SK-N-SH treated with all-trans-retinoic acid at 6 μM for 48 hours (cell line): ENCODE results near the gene ARHGAP15.

Experiments
- ATAC-seq: fragments of 200-7000 bp; cut with Tn5 transposase; 3 replicates; pipeline ENCODE4 v1.9.1; 2020; ENCODE audit warnings: mild to moderate bottlenecking, moderate library complexity
- ARNTL ChIP-seq: fragments of 450-650 bp; formaldehyde crosslinking; IDR thresholded peaks from 2 replicates; pipeline ENCODE4 v1.5.0; 2020; ENCODE audit warnings: low read depth, mild to moderate bottlenecking, moderate library complexity, borderline replicate concordance
- BACH2 ChIP-seq: fragments of 250-450 bp; sonication (Bioruptor Pico); IDR thresholded peaks from 2 replicates; pipeline ENCODE4 v1.9.0; 2021; ENCODE audit warnings: mild to moderate bottlenecking, borderline replicate concordance
- CREB5 ChIP-seq: fragments of 250-450 bp; sonication (Bioruptor Pico); IDR thresholded peaks from 2 replicates; pipeline ENCODE4 v1.5.1; 2020; ENCODE audit warnings: low read depth, mild to moderate bottlenecking, moderate library complexity
- CSDC2 ChIP-seq: fragments of 250-450 bp; sonication (Bioruptor Pico); IDR thresholded peaks from 2 replicates; pipeline ENCODE4 v1.5.0; 2020; ENCODE audit warnings: mild to moderate bottlenecking, moderate library complexity
- ESRRG ChIP-seq: fragments of 250-450 bp; sonication (Bioruptor Pico); IDR thresholded peaks from 2 replicates; pipeline ENCODE4 v1.6.1; 2021; ENCODE audit warnings: mild to moderate bottlenecking
- GLIS3 ChIP-seq: fragments of 250-450 bp; sonication (Bioruptor Pico); IDR thresholded peaks from 2 replicates; pipeline ENCODE4 v1.5.0; 2020; ENCODE audit warnings: mild to moderate bottlenecking, moderate library complexity
- OSR1 ChIP-seq: fragments of 250-450 bp; sonication (Bioruptor Pico); IDR thresholded peaks from 2 replicates; pipeline ENCODE4 v1.8.0; 2022; ENCODE audit warnings: moderate library complexity, mild to moderate bottlenecking, inconsistent platforms
- PPARA ChIP-seq: fragments of 250-450 bp; sonication (Bioruptor Pico); IDR thresholded peaks from 2 replicates; pipeline ENCODE4 v1.5.0; 2020; ENCODE audit warnings: mild to moderate bottlenecking, borderline replicate concordance
- RARB ChIP-seq: fragments of 250-450 bp; sonication (Bioruptor Pico); IDR thresholded peaks from 2 replicates; pipeline ENCODE4 v1.8.0; 2021; ENCODE audit warnings: mild to moderate bottlenecking, moderate library complexity
- SNAI2 ChIP-seq: fragments of 250-450 bp; sonication (Bioruptor Pico); IDR thresholded peaks from 2 replicates; pipeline ENCODE4 v1.5.0; 2020; ENCODE audit warnings: mild to moderate bottlenecking, moderate library complexity
- TCF4 ChIP-seq: fragments of 250-450 bp; sonication (Bioruptor Pico); IDR thresholded peaks from 2 replicates; pipeline ENCODE4 v1.8.0; 2021; ENCODE audit warnings: mild to moderate bottlenecking, moderate library complexity, borderline replicate concordance
- TOX ChIP-seq: fragments of 250-450 bp; sonication (Bioruptor Pico); IDR thresholded peaks from 2 replicates; pipeline ENCODE4 v1.8.0; 2021; ENCODE audit warnings: mild to moderate bottlenecking, moderate library complexity, borderline replicate concordance
- ZC3H10 ChIP-seq: fragments of 250-450 bp; sonication (Bioruptor Pico); IDR thresholded peaks from 2 replicates; pipeline ENCODE4 v1.5.1; 2021; ENCODE audit warnings: mild to moderate bottlenecking, moderate library complexity
- ZFP3 ChIP-seq: fragments of 250-450 bp; sonication (Bioruptor Pico); IDR thresholded peaks from 2 replicates; pipeline ENCODE4 v1.5.0; 2020; ENCODE audit warnings: mild to moderate bottlenecking, moderate library complexity
- ZFP30 ChIP-seq: fragments of 450-650 bp; formaldehyde crosslinking; IDR thresholded peaks from 2 replicates; pipeline ENCODE4 v1.5.0; 2022; ENCODE audit warnings: mild to moderate bottlenecking, moderate library complexity
- ZNF565 ChIP-seq: fragments of 450-650 bp; formaldehyde crosslinking; conservative IDR thresholded peaks from 2 replicates; pipeline ENCODE4 v1.5.0; 2020; ENCODE audit warnings: low read depth, mild to moderate bottlenecking, moderate library complexity
- ZNF70 ChIP-seq: fragments of 450-650 bp; formaldehyde crosslinking; IDR thresholded peaks from 2 replicates; pipeline ENCODE4 v1.5.0; 2020; ENCODE audit warnings: mild to moderate bottlenecking, moderate library complexity
- ZNF8 ChIP-seq: fragments of 450-650 bp; formaldehyde crosslinking; IDR thresholded peaks from 2 replicates; pipeline ENCODE4 v1.5.0; 2020; ENCODE audit warnings: mild to moderate bottlenecking, moderate library complexity
- TF ChIP-seq, protein P1 (sequence below): fragments of 250-450 bp; sonication (Bioruptor Pico); IDR thresholded peaks from 2 replicates; pipeline ENCODE4 v1.5.1; 2021; ENCODE audit warnings: mild to moderate bottlenecking, moderate library complexity
- TF ChIP-seq, protein P2 (sequence below): fragments of 250-450 bp; sonication (Bioruptor Pico); IDR thresholded peaks from 2 replicates; pipeline ENCODE4 v1.5.0; 2020; ENCODE audit warnings: mild to moderate bottlenecking, moderate library complexity
- TF ChIP-seq, protein P3 (sequence below): fragments of 250-450 bp; sonication (Bioruptor Pico); IDR thresholded peaks from 2 replicates; pipeline ENCODE4 v1.8.0; 2020; ENCODE audit warnings: mild to moderate bottlenecking, moderate library complexity, borderline replicate concordance

The ARHGAP15 gene

GRCh38 chr2:143394062-143394461 lies 264.8 kb downstream of the ARHGAP15 start (continued):
- TF ChIP-seq, protein P1, sequence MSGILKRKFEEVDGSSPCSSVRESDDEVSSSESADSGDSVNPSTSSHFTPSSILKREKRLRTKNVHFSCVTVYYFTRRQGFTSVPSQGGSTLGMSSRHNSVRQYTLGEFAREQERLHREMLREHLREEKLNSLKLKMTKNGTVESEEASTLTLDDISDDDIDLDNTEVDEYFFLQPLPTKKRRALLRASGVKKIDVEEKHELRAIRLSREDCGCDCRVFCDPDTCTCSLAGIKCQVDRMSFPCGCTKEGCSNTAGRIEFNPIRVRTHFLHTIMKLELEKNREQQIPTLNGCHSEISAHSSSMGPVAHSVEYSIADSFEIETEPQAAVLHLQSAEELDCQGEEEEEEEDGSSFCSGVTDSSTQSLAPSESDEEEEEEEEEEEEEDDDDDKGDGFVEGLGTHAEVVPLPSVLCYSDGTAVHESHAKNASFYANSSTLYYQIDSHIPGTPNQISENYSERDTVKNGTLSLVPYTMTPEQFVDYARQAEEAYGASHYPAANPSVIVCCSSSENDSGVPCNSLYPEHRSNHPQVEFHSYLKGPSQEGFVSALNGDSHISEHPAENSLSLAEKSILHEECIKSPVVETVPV (CRISPR knock-in tag): no peak
- no peak for TF ChIP-seq ARNTL (CRISPR knock-in tag)
- no peak for TF ChIP-seq ZC3H10 (CRISPR knock-in tag)
- TF ChIP-seq OSR1 (CRISPR knock-in tag): no peak
- TF ChIP-seq SNAI2 (CRISPR knock-in tag): no peak
- TF ChIP-seq GLIS3 (CRISPR knock-in tag): no peak

GRCh38 chr2:143397884-143398614 lies 268.8 kb downstream of the ARHGAP15 start:
- ATAC-seq: peak; percentile 95
- TF ChIP-seq CSDC2 (CRISPR knock-in tag) (no peak), ZFP3 (no peak), TOX (CRISPR knock-in tag) (no peak), RARB (CRISPR knock-in tag) (no peak), ZNF8 (CRISPR knock-in tag) (no peak), PPARA (CRISPR knock-in tag) (no peak), ZNF565 (CRISPR knock-in tag) (no peak), ZFP30 (CRISPR knock-in tag) (no peak), ARNTL (CRISPR knock-in tag) (no peak)
- TF ChIP-seq, all 23 proteins: peak for 0

- TF ChIP-seq ZNF70 (CRISPR knock-in tag) (no peak), ZNF8 (CRISPR knock-in tag) (no peak), ZC3H10 (CRISPR knock-in tag) (no peak), PPARA (CRISPR knock-in tag) (no peak), SNAI2 (CRISPR knock-in tag) (no peak), ESRRG (CRISPR knock-in tag) (no peak), ZFP3 (no peak), TOX (CRISPR knock-in tag) (no peak), ZNF565 (CRISPR knock-in tag) (no peak), BACH2 (CRISPR knock-in tag) (no peak), RARB (CRISPR knock-in tag) (no peak), OSR1 (CRISPR knock-in tag) (no peak), ZFP30 (CRISPR knock-in tag) (no peak), CREB5 (no peak), ARNTL (CRISPR knock-in tag) (no peak), TCF4 (CRISPR knock-in tag) (no peak)
- TF ChIP-seq, protein P2, sequence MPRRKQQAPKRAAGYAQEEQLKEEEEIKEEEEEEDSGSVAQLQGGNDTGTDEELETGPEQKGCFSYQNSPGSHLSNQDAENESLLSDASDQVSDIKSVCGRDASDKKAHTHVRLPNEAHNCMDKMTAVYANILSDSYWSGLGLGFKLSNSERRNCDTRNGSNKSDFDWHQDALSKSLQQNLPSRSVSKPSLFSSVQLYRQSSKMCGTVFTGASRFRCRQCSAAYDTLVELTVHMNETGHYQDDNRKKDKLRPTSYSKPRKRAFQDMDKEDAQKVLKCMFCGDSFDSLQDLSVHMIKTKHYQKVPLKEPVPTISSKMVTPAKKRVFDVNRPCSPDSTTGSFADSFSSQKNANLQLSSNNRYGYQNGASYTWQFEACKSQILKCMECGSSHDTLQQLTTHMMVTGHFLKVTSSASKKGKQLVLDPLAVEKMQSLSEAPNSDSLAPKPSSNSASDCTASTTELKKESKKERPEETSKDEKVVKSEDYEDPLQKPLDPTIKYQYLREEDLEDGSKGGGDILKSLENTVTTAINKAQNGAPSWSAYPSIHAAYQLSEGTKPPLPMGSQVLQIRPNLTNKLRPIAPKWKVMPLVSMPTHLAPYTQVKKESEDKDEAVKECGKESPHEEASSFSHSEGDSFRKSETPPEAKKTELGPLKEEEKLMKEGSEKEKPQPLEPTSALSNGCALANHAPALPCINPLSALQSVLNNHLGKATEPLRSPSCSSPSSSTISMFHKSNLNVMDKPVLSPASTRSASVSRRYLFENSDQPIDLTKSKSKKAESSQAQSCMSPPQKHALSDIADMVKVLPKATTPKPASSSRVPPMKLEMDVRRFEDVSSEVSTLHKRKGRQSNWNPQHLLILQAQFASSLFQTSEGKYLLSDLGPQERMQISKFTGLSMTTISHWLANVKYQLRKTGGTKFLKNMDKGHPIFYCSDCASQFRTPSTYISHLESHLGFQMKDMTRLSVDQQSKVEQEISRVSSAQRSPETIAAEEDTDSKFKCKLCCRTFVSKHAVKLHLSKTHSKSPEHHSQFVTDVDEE (CRISPR knock-in tag): no peak
- TF ChIP-seq, protein P3, sequence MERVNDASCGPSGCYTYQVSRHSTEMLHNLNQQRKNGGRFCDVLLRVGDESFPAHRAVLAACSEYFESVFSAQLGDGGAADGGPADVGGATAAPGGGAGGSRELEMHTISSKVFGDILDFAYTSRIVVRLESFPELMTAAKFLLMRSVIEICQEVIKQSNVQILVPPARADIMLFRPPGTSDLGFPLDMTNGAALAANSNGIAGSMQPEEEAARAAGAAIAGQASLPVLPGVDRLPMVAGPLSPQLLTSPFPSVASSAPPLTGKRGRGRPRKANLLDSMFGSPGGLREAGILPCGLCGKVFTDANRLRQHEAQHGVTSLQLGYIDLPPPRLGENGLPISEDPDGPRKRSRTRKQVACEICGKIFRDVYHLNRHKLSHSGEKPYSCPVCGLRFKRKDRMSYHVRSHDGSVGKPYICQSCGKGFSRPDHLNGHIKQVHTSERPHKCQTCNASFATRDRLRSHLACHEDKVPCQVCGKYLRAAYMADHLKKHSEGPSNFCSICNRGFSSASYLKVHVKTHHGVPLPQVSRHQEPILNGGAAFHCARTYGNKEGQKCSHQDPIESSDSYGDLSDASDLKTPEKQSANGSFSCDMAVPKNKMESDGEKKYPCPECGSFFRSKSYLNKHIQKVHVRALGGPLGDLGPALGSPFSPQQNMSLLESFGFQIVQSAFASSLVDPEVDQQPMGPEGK (CRISPR knock-in tag): no peak
- peak; percentile 43; the same call in 2 of the 3 replicates for ATAC-seq
Measured at GRCh38 chr2:143398781-143399180, 269.6 kb downstream of the ARHGAP15 start.
